Epithelial cell of proximal tubule (primary cell): Measurements from ENCODE around the gene HPCAL1. TPM values are rescaled to one million over a fixed set of nuclear protein-coding genes. Genes with fewer than 3 reads are reported as not detected.

Source experiments
- DNase-seq: peaks from one replicate; pipeline ENCODE4 v3.0.0-alpha.2; 2011; ENCODE audit warnings: low read depth
- H3K4me3 ChIP-seq: 2 replicates; pipeline ENCODE4 v1.5.1; 2011; ENCODE audit warnings: low read depth, mild to moderate bottlenecking, low read length
- total RNA-seq: library from RNA; depleted of rRNA; stranded (reverse); fragments of >200 nt; gene quantifications from 2 replicates; pipeline ENCODE4 v1.2.3, GENCODE V29; 2015
- TF ChIP-seq, protein P1 (sequence below): conservative IDR thresholded peaks from 2 replicates; pipeline ENCODE4 v1.5.1; 2012; ENCODE audit warnings: low read depth, mild to moderate bottlenecking, low read length

Gene HPCAL1
- total RNA-seq, 1 donor from 2014 or later, result 72.3 TPM

DNA sequence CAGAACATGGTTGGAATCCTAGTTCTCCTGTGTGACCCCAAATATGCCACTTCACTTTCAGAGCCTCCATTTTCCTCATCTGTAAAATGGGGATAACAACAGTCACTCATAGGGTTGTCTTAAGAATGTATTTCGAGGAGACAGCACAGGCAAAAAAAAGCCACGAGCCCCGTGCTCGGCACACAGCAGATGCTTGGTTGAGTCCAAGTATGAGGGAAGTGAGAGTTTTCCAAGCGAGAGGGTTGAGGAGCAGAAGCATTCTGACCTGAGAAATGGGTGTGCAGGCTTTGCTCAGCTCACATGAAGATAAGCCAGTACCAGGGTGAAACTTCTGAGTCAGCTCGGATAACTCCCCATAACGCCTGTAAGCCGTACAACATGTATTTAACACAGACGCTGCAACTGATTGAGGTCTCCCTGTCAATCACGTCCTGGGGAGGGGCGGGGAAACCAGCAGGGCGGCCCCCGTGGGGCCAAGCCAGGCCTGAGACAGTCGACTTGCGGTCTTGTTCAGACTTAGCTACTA, 168.4 kb downstream of the HPCAL1 start:
- H3K4me3 ChIP-seq, result no peak overlapping the region
- DNase-seq, result no peak
- TF ChIP-seq, protein P1, sequence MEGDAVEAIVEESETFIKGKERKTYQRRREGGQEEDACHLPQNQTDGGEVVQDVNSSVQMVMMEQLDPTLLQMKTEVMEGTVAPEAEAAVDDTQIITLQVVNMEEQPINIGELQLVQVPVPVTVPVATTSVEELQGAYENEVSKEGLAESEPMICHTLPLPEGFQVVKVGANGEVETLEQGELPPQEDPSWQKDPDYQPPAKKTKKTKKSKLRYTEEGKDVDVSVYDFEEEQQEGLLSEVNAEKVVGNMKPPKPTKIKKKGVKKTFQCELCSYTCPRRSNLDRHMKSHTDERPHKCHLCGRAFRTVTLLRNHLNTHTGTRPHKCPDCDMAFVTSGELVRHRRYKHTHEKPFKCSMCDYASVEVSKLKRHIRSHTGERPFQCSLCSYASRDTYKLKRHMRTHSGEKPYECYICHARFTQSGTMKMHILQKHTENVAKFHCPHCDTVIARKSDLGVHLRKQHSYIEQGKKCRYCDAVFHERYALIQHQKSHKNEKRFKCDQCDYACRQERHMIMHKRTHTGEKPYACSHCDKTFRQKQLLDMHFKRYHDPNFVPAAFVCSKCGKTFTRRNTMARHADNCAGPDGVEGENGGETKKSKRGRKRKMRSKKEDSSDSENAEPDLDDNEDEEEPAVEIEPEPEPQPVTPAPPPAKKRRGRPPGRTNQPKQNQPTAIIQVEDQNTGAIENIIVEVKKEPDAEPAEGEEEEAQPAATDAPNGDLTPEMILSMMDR, result no peak

DNA sequence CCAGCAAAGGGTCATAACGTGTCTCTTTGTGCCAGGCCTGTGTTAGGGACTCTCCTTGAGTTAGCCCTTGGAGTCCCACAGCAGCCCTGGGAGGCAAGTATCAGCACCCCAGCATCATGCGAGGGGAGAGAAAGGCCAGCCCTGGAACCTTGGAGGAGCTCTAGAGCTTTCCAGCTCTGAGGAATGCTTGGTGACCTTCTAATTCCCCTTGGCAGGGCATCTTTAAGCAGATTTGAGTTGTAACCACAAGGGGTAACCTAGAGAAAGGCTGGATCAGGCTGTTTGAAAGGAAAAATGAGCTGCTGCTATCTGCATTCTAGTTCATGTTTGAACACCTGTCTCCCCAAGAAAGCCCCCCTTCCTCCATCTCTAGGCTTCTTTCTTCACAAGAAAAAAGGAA, 169.3 kb downstream of the HPCAL1 start:
- no peak for DNase-seq
- TF ChIP-seq, protein P1, result no peak
- no peak overlapping the region for H3K4me3 ChIP-seq

- no peak overlapping the region for H3K4me3 ChIP-seq
- TF ChIP-seq, protein P1, result no peak
- DNase-seq, result no peak
Measured at GRCh38 chr2:10473121-10473756, 170.5 kb downstream of the HPCAL1 start.

DNA sequence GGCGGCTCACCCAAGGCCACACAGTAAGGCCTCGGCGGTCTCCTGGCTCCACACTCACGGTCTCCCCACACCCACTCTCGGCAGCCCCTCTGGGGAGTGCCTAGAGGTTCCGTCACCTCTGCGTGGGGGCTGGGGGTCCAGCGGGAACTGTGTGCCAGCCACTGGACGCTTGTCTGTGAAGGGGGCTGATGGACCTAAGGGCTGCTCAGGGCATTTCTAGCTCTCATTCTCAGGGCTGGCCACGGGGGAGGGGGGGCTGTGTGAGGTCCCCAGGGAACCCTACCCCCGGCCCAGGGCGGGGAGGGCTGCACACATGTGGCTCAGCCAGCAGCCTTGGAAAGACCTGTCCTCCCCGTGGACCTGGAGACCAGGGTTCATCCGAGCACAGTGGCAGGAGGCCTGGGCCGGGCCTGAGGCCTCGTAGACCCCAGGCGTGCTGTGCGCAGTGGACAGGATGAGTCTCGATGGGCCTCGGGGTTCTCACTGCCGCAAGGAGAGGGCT, 172.6 kb downstream of the HPCAL1 start:
- H3K4me3 ChIP-seq, result no peak overlapping the region
- DNase-seq, result no peak
- TF ChIP-seq, protein P1, result no peak

GRCh38 chr2:10475811-10476660, 173.3 kb downstream of the HPCAL1 start:
- no peak overlapping the region for H3K4me3 ChIP-seq
- DNase-seq, result no peak
- TF ChIP-seq, protein P1, result no peak

DNA sequence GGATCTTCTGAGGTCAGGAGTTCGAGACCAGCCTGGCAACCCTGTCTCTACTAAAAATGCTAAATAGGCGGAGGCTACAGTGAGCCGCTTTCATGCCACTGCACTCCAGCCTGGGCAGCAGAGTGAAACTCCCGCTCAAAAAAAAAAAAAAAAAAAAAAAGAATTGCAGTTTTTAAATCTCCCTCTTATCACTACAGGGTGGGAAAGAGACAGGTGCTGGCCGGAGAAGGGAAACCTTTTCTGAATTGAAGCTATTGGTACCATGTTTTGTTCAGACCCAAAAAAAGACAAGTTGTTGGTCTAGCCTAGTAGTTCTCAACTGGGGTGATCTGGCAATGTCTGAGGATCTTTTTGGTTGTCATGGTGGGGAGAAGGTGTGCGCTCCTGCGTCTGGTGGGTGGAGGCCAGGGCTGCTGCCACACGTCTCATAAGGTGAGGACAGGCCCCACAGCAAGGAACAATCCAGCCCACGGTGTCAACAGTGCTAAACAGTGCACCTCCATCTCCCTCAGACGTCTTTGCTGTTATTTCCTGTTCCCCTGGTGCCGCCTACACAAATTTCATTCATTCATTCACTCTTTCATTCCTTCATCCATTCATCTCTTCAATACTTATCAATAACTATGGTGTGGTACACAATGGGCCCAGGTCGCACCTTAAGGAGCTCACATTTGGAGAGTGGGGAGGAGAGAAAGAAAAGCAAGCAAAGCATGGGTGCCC, 174.2 kb downstream of the HPCAL1 start:
- H3K4me3 ChIP-seq, result no peak overlapping the region
- no peak for DNase-seq
- TF ChIP-seq, protein P1, result no peak

Other genes starting within 250 kb of the HPCAL1 start
- 5.9 and 20.8 TPM in 2 replicates for gene CYS1, start 222.5 kb upstream of the HPCAL1 start, total RNA-seq
- gene RRM2, start 180.2 kb upstream of the HPCAL1 start, total RNA-seq, result 214 and 244 TPM in 2 replicates
- 134 and 354 TPM in 2 replicates for gene ODC1, start 145.4 kb downstream of the HPCAL1 start, total RNA-seq